GM15510 (cell line): ENCODE results near the gene PCNT.

ENCODE experiments used
- POLR2A ChIP-seq: IDR thresholded peaks from 3 replicates; pipeline ENCODE4 v1.6.1; 2011; ENCODE audit warnings: borderline replicate concordance; ENCODE audit not compliant: insufficient read length; ENCODE audit errors: extremely low read depth

PCNT gene

DNA sequence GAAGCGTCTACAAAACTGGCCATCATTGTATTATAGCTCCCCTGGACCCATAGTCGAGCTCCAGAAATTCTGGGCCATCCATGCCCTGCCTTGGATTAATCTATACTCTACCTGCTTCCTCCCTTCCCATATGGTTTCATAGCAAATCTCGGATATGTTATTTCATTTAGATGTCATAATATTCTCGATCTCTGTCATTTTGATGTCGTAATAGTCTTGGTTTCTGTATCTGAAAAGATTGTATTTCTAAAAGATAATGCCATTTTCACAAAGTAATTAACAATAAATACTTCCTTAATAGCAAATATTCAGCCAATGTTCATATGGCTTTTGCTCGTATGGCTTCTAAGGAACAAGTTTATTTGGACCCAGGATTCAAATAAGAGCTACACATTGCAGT, 169.9 kb downstream of the PCNT start:
- TF ChIP-seq POLR2A = no peak
